HG03139 (cell line): ENCODE results near the gene SFMBT2.

Experiments used
- ATAC-seq: cut with Tn5 transposase; IDR thresholded peaks from one replicate; pipeline ENCODE4 v1.9.1; 2021; ENCODE audit not compliant: unreplicated experiment

Gene SFMBT2

DNA sequence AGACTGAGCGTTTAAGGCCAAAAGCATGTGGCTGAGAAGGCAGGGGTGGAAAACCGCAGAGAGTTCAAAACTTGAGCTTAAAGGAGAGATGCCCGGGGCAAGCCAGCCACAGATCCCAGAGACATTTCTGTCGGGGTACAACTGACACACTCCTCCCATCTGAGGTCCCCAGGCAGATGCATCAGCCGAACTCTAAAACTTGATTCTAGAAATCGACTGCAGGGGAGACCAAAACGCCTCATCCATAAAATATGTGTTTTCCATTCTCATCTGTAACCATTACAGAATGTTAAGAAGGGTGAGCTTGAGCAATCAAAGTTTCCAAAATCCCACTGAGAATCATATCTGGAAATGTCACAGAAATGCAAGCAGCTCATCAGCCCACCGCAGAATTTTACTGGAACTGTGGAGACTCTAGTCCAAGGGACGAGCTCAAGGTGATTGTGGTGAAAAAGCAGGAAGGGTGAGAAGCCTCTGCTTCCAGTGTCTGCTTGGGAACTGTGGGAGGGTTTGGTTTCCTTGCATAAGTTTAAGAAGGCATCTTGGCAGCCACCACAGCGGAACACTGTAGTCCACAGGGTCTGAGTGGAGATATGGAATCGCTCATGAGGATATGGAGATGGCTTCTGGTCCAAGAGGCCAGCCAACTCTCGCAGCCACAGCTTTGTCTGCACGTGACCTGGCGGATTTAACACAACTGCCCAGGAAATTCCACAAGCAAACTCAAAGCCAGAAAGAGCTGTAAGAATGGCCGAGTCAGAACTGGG is 249.2 kb downstream of the SFMBT2 start:
- ATAC-seq, result no peak

DNA sequence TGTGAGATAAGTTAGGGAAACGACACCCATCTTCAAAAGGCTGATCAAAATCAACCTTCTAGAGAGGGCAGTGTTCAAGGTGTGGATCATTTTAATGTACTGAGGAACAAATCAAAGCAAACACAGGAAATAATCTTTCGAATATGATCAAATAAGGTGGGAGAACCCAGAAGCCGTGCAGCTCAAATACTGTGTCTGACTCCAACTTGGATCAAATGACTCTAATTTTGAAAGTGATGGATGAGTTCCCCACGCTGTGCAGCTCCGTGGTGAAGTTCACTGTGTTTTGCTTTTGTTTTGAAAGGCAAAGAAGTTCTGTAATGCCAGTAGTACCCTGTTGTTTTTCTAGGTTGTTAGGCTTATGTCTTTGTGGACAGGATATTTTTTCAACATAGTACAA is 250.9 kb downstream of the SFMBT2 start:
- no peak for ATAC-seq

DNA sequence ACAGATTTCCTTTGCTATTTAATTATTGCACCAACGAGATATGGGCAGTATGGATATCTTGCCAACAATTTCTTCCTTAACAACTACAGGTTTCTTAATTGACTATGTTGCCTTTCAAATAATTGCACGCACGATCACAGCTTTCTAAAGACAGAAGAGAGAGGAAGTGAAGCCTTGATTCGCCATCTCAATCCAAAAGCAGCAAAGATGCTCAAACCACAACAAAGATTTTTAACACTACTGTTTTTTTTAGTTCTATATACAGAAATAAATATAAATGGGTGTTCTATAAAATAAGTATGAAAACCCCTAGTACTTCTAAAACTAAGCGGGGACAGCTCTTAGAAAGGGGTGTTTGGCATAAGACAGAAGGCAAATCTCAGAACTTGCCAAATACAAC is 251.3 kb downstream of the SFMBT2 start:
- no peak for ATAC-seq

DNA sequence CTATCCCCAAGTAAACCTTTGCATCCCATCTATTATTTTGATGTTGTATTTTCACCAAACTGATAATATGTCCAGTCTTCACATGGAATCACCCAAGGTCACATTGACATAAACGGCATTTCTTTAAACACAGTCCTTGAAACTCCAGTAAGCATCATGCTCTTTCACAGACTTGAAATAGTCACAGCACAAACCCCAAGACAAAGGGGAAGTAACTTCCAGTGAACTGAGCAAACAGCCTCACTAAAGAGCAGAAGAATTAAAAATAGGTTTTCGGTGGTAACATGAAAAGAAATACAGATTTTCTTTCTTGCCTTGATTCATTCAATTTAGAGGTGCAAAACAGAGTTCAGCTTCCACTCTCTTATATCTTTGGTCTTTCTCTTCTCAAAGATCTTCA is 253.7 kb downstream of the SFMBT2 start:
- no peak for ATAC-seq

DNA sequence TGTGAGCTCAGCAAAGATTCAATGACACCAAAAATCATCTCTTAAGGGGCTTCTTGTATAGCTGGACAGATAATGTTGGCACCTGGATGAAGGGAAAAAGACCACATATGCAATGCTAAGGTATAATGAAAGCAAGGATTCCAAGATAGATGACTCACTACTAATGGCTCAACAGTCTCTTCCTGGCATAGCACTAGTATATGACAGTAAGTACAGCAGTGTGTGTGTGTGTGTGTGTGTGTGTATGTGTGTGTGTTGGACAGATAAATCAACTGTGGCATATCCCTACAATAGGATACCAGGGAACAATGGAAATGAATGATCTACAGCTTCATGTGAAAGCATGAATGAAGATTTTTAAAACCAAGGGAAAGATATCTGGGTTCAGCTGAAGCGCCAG is 257.1 kb downstream of the SFMBT2 start:
- no peak for ATAC-seq

DNA sequence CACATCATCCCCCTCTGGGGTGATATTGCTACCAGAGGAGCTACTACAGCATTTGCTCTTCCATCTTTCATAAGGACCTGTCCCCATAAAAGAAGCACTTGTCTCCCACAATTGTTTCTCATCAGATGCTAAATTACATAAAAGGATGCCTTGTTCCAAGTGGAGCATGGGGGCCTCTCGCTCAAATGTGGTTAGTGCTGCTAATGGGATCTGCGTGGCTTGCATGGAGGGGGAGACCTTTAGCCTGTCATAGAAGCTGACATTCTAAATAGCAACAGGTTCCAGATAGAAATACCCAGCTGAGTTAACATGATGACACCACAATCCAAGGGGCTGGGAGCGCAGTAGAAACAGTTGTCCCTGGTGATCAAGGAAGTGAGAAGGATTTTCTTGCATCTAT is 257.9 kb downstream of the SFMBT2 start:
- ATAC-seq, result no peak

DNA sequence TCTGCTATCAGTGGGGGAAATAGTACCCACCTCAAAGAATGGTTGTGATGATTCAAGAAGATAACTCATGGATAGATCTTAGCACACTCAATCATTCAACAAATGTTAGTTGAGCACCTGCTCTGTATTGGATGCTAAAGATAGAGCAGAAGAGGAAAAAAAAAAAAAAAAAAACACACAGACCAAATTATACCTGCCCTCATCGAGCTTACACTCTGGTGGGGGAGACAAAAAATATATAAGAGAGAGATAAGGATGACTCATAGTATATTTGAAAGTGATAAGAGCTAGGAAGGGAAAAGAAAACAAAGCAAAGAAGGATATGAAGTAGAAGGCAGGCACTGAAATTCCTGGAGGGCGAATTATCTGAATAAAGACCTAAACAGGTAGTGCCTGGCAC is 258.5 kb downstream of the SFMBT2 start:
- no peak for ATAC-seq

DNA sequence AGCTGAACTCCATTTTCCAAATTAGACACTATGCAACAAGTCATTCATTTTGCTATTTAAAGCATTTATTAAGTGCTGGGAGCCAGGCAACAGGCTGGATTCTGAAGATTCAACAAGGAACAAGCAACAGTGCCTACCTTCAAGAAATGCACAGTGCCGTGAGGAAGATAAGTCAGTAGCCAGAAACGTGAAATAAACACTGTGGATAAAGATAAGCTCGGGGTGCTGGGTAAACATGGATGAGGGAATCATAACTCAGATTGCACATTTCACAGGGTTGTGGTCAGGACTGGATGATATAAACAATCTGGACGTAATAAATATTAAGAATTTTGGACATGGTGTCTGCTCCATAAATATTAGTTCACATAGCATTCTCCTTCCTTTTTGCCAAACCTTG is 259.3 kb downstream of the SFMBT2 start:
- ATAC-seq, result no peak

DNA sequence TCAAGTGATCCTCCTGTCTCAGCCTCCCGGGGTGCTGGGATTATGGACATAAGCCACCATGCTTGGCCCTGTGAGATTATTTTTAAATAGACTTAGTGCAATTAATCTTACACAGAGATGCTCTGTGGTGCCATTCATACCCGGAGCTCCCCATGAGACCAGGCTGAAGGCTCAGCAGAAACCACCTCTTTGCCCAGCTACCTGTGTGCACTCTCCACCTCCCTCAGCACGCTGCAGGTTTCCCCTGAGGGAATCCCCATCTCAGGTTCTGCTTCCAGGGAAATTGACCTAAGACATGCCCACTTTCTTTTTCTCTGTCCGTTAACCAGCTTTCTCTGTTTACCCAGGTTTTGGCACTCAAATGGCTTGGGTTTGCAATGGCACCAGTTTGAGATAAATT is 260.5 kb downstream of the SFMBT2 start:
- no peak for ATAC-seq

DNA sequence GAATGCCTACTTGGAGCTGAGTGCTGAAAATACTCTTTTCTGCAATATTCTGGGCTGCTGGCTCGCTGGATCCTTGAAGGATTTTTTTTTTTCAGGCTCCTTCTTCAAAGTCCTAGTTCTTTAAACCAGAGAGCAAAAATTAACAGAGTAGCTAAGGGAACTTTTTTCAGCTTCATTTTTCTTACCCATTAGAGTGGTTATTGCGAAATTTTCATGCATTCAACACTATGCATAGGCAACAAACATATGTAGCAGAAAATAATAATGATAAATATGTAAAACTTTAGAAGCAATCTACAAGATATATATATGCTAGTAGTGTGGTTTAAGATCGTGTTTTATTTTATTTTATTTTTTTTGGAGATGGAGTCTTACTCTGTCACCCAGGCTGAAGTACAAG is 264.6 kb downstream of the SFMBT2 start:
- ATAC-seq, result no peak

DNA sequence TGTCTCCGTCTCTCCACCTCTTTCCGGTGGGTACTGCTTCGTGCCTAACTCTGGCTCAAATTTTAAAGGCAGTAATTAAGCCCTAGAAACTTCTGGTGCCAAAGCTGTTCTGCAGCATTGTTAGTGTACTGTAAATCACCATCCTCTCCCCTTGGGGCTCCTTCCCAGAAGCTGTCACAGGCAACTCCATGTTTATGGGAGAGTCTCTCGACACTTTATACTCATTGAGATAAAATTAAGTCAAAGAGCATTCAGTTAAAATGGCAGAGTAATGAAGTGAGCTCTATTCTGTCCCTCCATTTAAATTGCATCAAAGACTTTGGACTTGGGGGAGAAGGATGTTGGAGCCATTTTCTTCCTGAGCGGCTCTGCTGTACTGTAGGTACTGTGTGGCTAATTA is 274.8 kb downstream of the SFMBT2 start:
- ATAC-seq, result no peak

DNA sequence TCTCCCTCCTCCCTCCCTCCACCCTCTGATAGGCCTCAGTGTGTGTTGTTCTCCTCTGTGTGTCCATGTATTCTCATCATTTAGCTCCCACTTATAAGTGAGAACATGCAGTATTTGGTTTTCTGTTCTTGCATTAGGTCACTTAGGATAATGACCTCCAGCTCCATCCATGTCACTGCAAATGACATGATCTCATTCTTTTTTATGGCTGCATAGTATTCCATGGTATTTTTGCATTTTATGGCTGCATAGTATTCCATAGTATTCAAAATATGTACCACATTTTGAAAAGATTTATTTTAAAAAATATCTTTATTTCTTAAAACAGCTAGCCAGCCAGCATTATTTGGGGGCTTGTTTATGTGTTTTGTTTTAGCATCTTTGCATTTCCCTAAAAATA is 275.6 kb downstream of the SFMBT2 start:
- no peak for ATAC-seq

DNA sequence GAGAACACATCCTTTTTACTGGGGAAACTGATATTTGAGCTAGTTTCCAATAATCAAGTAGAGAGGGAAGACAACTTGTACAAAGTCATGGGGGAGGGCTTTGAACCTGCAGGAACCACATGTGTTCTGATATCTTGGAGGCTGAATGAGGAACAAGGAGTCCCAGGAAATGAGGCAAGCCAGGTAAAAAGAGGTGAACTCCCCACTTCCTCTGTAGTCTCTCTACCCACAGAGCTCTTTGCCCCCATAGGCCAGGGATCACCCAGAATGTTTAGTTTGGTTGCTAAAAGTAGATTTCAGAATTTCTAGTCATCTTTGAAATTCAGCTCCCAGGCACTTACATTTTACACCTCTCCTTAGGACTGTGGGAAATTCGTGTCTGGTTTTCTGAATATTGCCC is 276.4 kb downstream of the SFMBT2 start:
- no peak for ATAC-seq

DNA sequence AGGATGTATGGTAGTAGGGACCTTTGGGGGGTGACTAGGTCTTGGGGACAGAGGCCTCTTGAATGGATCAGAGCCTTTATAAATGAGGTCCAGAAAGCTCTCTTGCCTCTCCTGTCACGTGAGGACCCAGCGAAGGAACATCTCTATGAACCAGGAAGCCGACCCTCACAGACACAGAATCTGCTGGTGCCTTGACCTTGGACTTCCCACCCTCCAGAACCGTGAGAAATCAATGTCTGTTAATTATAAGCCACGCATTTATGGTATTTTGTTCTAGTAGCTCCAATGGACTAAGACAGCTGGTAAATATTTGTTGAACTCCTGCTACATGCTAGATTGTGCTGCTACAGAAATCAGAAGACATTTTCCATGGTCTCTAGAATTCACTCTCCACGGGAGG is 276.9 kb downstream of the SFMBT2 start:
- no peak for ATAC-seq

DNA sequence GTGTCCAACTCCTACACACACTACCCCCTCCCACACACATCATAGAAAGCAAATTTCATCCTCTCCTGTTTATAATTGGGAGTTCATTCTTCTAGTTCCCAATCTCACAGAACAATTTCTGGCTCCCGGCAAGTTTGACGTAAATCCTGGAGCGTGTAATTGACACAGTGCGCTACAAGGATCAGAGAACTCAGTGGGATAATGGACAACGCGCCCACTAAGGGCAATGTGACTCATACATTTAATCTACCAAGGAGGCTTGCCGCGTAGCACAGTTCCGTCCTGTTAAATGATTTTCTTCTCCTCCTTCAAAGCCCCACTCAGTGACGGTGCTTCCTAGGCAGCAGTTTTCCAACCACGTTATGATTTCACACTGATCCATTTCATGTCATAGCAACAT is 277.6 kb downstream of the SFMBT2 start:
- ATAC-seq, result no peak

DNA sequence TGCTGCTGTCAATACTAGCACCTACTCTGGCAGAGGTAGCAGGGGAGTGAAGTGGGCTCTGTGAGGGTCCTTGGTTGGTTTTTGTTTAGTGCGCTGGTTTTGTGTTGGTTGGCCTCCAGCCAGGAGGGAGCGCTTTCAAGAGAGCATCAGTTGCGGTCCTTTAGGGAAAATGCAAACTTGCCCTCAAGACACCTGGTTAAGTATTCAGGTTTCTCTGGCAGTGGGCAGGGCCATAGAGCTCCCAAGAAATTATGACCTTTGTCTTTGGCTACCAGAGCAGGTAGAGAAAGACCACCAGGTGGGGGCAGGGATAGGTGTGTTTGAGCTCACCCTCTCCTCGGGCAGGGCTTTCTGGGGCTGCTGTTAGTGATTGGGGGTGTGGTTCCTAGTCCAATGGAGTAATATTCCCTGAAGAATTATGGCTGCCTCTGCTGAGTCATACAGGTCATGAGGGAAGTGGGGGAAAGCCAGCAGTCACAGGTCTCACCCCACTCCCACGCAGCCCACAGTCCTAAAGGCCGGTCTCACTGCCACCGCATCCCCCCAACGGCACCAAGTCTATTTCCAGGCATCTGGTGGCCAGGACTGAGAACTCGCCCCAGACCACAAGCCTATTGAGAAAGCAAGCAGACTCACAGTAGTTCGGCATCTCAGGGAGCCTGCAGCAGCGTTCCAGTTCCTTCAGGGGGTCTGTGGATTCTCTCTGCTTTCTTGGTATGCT is 280.5 kb downstream of the SFMBT2 start:
- ATAC-seq, result no peak

DNA sequence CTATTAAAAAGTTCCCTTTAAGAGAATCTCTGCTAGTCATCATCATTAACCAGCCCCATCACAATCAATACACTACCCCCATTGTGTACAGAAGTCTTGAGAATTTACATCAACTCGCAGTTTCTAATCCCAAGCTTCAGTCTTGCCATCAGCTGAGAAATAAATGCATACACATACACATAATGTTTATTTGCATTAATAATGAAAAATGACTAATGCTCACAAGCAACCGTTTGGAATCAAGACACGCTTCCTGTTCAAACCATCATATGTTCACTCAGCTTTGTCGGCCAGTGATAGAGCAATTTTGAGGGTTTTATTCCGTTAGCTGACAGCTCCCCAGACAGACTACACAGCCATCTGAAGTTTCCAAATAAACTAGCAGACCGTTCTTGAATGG is 287.1 kb downstream of the SFMBT2 start:
- ATAC-seq, result no peak

DNA sequence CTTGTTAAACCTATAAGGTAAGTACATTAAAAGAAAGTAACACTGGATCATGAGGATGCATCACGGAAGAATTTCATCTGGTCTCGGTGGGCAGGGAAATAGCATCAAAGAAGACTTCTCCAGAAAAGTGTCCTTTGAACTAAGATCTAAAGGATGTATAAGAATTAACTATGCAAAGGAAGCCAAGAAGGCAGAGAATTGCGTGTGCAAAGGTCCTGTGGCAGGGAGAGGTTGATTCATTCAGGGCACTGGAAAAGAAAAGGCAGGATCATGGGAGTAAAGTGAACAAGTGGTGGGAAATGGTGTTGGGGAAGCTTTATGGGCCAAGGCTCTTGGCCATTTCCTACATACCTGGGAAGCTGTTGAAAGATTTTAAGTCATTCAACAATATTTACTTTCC is 288.3 kb downstream of the SFMBT2 start:
- no peak for ATAC-seq

DNA sequence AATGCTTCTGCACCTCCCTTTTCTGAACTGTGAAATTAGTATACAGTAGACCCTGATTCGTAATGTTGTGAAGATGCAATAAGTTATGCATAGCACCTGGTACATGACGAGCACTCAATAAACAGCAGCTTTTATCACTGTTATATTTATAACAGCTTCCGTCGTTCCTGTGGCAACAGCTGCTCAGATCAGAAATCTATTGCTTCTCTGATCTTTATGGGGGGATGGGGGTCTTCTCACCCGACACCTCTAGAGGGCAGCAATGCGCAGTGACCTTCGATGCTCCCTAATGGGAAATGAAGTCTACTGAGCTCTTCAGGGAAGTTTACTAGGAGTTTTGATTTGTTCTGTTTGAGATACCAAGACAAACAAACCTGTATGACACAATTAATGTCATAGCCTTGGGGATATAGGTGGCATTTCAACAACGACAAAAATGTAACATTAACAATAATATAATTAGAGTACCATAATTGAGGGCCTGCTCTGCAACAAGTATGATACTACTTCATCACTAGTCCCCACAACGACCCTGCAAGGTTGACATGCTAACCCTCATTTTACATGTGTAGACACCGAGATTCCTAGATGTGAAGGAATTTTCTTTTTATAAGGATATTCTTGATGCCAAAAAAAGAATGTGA is 289.6 kb downstream of the SFMBT2 start:
- no peak for ATAC-seq

DNA sequence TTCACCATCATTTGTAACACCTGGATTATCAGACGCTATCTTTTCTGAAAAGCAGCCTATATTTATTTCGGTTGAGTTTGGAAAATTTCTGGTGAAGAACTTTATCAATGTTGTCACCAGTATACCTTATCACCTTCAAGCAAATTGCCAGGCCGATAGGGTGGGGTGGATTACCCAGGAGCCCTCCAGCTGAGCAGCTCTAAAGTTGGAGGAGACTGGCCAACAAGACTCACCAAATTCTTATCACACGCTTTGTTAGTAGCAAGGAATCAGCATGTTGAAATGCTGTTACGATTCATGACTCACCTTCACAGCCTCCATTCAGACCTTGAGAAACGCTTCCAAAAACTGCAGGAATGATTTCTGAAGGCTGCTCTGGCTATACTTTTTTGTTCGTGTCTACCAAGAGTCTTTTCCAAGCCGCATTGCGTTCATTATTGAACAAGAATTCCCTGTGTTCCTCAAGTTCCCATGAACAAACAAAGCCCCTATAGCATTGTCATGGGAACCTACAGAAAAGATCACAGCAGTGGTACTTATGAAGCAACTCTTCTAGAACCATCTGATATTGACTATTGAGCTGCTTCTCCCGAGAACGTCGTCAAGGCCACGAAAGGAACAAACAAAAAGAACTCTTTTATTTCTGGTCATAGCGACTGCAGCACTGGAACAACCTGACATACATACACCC is 291.4 kb downstream of the SFMBT2 start:
- ATAC-seq, result no peak

DNA sequence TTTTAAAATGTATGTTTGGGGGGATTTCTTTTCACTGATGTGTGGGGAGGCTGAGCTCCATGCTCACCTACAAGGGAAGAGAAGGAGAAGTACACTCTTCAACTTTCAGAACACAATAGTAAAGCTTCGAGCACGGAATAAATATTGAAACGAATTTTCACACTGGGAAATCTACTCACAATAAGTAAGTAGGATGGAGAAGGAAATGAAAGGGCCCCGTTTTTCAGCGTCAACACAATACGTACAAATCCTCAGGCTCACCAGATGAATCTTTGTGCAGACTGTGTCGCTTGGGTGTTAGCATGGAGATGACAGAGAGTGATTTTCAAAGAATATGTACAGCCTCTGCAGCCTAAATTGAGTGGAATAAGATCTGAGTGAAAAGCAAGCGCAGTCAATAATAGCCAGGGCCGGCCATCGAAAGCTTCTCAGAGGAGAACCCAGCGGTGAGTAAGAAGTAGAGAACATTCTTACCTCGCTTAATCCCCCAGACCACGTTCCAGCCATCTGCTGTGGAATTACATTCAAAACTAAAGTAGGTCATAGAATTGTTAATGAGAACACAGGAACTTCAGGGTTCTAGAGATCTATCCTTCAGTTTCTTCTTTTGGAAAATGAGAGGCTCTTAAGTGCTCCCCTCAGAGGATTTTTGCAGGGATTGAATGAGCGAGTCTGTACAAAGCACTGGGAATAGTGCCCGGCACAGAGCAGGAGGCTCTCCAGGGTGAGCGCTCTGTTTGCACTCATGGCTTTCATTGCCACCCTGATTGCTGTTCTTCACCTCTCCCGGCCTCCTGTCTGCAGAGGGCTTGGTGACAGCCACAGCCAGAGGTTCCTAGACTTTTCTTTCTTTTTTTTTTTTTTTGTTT is 292.8 kb downstream of the SFMBT2 start:
- no peak for ATAC-seq
